Measurements from ENCODE around the gene AMFR.

DNA sequence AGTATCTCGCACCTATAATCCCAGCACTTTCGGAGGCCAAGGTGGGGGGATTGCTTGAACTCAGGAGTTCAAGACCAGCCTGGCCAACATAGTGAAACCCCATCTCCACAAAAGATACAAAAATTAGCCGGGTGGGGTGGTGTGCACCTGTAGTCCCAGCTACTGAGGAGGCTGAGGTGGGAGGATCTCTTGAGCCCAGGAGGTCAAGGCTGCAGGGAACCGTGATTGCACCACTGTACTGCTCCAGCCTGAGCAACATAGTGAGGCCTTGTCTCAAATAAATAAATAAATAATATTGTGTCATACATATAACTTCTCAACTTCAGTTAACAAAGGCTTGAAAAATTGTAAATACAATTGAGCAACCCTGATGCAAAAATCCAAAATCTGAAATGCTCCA, 8.2 kb downstream of the AMFR start:
- TF ChIP-seq, protein P1, sequence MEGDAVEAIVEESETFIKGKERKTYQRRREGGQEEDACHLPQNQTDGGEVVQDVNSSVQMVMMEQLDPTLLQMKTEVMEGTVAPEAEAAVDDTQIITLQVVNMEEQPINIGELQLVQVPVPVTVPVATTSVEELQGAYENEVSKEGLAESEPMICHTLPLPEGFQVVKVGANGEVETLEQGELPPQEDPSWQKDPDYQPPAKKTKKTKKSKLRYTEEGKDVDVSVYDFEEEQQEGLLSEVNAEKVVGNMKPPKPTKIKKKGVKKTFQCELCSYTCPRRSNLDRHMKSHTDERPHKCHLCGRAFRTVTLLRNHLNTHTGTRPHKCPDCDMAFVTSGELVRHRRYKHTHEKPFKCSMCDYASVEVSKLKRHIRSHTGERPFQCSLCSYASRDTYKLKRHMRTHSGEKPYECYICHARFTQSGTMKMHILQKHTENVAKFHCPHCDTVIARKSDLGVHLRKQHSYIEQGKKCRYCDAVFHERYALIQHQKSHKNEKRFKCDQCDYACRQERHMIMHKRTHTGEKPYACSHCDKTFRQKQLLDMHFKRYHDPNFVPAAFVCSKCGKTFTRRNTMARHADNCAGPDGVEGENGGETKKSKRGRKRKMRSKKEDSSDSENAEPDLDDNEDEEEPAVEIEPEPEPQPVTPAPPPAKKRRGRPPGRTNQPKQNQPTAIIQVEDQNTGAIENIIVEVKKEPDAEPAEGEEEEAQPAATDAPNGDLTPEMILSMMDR (IDR thresholded peaks at IDR 0.05) = no peak
- TF ChIP-seq POLR2A (IDR thresholded peaks at IDR 0.05) = no peak

Data from testis (tissue), 2 donors.